Neural cell (in vitro differentiated cells): ENCODE measurements around the gene XRRA1. TPM values are rescaled to one million over a fixed set of nuclear protein-coding genes. Genes with fewer than 3 reads are reported as not detected.

Experiments used
- H2AFZ ChIP-seq: fragments of 200-600, 300-800 bp; sonication (generic), shearing (Covaris generic); 2 replicates; pipeline ENCODE4 v1.6.0; 2014; ENCODE audit warnings: low read depth, mild to moderate bottlenecking, antibody characterized with exemption, low read length, moderate library complexity
- H3F3A ChIP-seq: fragments of 200-600 bp; shearing (Covaris generic); 2 replicates; pipeline ENCODE4 v1.6.1; 2016; ENCODE audit warnings: mild to moderate bottlenecking, moderate library complexity, mixed read lengths, antibody characterized with exemption, low read length; ENCODE audit not compliant: insufficient read depth, poor library complexity, severe bottlenecking
- H3K27ac ChIP-seq: fragments of 200-600, 300-800 bp; sonication (generic), shearing (Covaris generic); 2 replicates; pipeline ENCODE4 v1.5.1; 2014; ENCODE audit warnings: mild to moderate bottlenecking, low read length, moderate library complexity
- H3K27me3 ChIP-seq: fragments of 300-800, 200-600 bp; sonication (generic), shearing (Covaris generic); 2 replicates; pipeline ENCODE4 v1.6.0; 2014; ENCODE audit warnings: mild to moderate bottlenecking, low read depth, low read length, moderate library complexity; ENCODE audit not compliant: insufficient read depth
- H3K36me3 ChIP-seq: fragments of 300-800, 200-600 bp; sonication (generic), shearing (Covaris generic); 2 replicates; pipeline ENCODE4 v1.5.1; 2014; ENCODE audit warnings: mild to moderate bottlenecking, antibody characterized with exemption, low read length, moderate library complexity; ENCODE audit not compliant: insufficient read depth
- H3K4me2 ChIP-seq: fragments of 300-800, 200-600 bp; sonication (generic), shearing (Covaris generic); 2 replicates; pipeline ENCODE4 v1.6.0; 2014; ENCODE audit warnings: mild to moderate bottlenecking, low read length
- H3K4me3 ChIP-seq: fragments of 300-800, 200-600 bp; sonication (generic), shearing (Covaris generic); 2 replicates; pipeline ENCODE4 v1.5.1; 2014; ENCODE audit warnings: mild to moderate bottlenecking, low read length, moderate library complexity
- H3K79me2 ChIP-seq: fragments of 200-600 bp; shearing (Covaris generic); replicated peaks from 2 replicates; pipeline ENCODE4 v1.6.0; 2014; ENCODE audit warnings: mild to moderate bottlenecking, low read length, moderate library complexity; ENCODE audit not compliant: insufficient read depth
- H3K9ac ChIP-seq: fragments of 300-800, 200-600 bp; sonication (generic), shearing (Covaris generic); 2 replicates; pipeline ENCODE4 v1.6.1; 2016; ENCODE audit warnings: mild to moderate bottlenecking, low read length, mixed read lengths
- H3K9me2 ChIP-seq: fragments of 200-600 bp; shearing (Covaris generic); 2 replicates; pipeline ENCODE4 v1.6.1; 2016; ENCODE audit warnings: mild to moderate bottlenecking, low read length, mixed read lengths; ENCODE audit not compliant: insufficient read depth
- H3K9me3 ChIP-seq: fragments of 200-600, 300-800 bp; sonication (generic), shearing (Covaris generic); 2 replicates; pipeline ENCODE4 v1.6.1; 2016; ENCODE audit warnings: mild to moderate bottlenecking, mixed run types, low read length, moderate library complexity, mixed read lengths
- H4K20me1 ChIP-seq: fragments of 200-600 bp; shearing (Covaris generic); 2 replicates; pipeline ENCODE4 v1.6.1; 2016; ENCODE audit warnings: mild to moderate bottlenecking, mixed run types; ENCODE audit not compliant: insufficient read depth
- CTCF ChIP-seq: fragments of 450-650 bp; IDR thresholded peaks from 2 replicates; pipeline ENCODE4 v1.5.1; 2014; ENCODE audit warnings: antibody characterized with exemption, mild to moderate bottlenecking, moderate library complexity; ENCODE audit not compliant: poor library complexity, severe bottlenecking
- EP300 ChIP-seq: fragments of 450-650 bp; conservative IDR thresholded peaks from 2 replicates; pipeline ENCODE4 v1.6.1; 2014; ENCODE audit warnings: antibody characterized with exemption, mild to moderate bottlenecking, moderate library complexity; ENCODE audit not compliant: poor library complexity, severe bottlenecking
- EZH2 ChIP-seq: fragments of 200-600, 300-800 bp; shearing (Covaris generic), sonication (generic); IDR thresholded peaks from 2 replicates; pipeline ENCODE4 v1.6.1; 2014; ENCODE audit warnings: antibody characterized with exemption, low read length, borderline replicate concordance, mild to moderate bottlenecking; ENCODE audit not compliant: insufficient read depth, poor library complexity, severe bottlenecking
- MXI1 ChIP-seq: fragments of 450-650 bp; conservative IDR thresholded peaks from 2 replicates; pipeline ENCODE4 v1.6.1; 2014; ENCODE audit warnings: antibody characterized with exemption, mild to moderate bottlenecking; ENCODE audit not compliant: poor library complexity, severe bottlenecking
- POLR2AphosphoS5 ChIP-seq: IDR thresholded peaks from 2 replicates; pipeline ENCODE4 v1.6.1; 2012
- RAD21 ChIP-seq: fragments of 450-650 bp; conservative IDR thresholded peaks from 2 replicates; pipeline ENCODE4 v1.6.1; 2014; ENCODE audit warnings: antibody characterized with exemption, mild to moderate bottlenecking, moderate library complexity
- REST ChIP-seq: IDR thresholded peaks from 2 replicates; pipeline ENCODE4 v1.6.1; 2012; ENCODE audit warnings: borderline replicate concordance
- SMC3 ChIP-seq: fragments of 450-650 bp; conservative IDR thresholded peaks from 2 replicates; pipeline ENCODE4 v1.6.1; 2014; ENCODE audit warnings: antibody characterized with exemption, mild to moderate bottlenecking, moderate library complexity; ENCODE audit not compliant: poor library complexity
- TAF1 ChIP-seq: IDR thresholded peaks from 2 replicates; pipeline ENCODE4 v1.6.1; 2012; ENCODE audit warnings: low read depth
- polyA plus RNA-seq: library from polyadenylated mRNA; depleted of rRNA; stranded (reverse); fragments of >200 nt; gene quantifications from 2 replicates; pipeline ENCODE4 v1.2.3, GENCODE V29; 2014

Gene XRRA1
- polyA plus RNA-seq, 1 donor from 2014 or later = 2.7 TPM

DNA sequence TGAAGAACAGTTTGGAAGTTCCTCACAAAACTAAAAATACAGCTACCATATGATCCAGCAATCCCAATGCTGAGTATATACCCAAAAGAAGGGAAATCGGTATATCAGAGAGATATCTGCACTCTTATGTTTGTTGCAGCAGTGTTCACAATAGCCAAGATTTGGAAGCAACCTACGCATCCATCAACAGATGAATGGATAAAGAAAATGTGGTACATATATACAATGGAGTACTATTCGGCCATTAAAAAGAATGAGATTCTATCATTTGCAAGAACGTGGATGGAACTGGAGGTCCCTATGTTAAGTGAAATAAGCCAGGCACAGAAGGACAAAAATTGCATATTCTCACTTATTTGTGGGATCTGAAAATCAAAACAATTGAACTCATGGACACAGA, 46.5 kb downstream of the XRRA1 start:
- Histone ChIP-seq H3K9me3 (no peaks in the 10 kb centered on the region), H3K27me3 (no peaks in the 10 kb centered on the region), H2AFZ (no peak overlapping the region), H3K9ac (no peak overlapping the region), H4K20me1 (no peaks in the 10 kb centered on the region), H3K9me2 (no peaks in the 10 kb centered on the region), H3K36me3 (no peaks in the 10 kb centered on the region), H3K27ac (no peak overlapping the region), H3F3A (no peaks in the 10 kb centered on the region), H3K4me2 (no peak overlapping the region), H3K4me3 (no peak overlapping the region), H3K79me2 (no peaks in the 10 kb centered on the region)
- TF ChIP-seq MXI1 = no peak
- TF ChIP-seq SMC3 = no peak

GRCh38 chr11:74896311-74896710, 52.6 kb downstream of the XRRA1 start:
- no peak overlapping the region for H3K9ac ChIP-seq
- no peaks in the 10 kb centered on the region for H3K27me3 ChIP-seq
- H3K27ac ChIP-seq = no peak overlapping the region
- no peaks in the 10 kb centered on the region for H3K79me2 ChIP-seq
- no peak for TF ChIP-seq POLR2AphosphoS5
- no peak for TF ChIP-seq EP300
- no peak for TF ChIP-seq EZH2
- no peak for TF ChIP-seq REST
- no peak for TF ChIP-seq CTCF
- TF ChIP-seq SMC3 = no peak
- TF ChIP-seq RAD21 = no peak
- TF ChIP-seq MXI1 = no peak
- no peak for TF ChIP-seq TAF1
- no peak overlapping the region for H2AFZ ChIP-seq
- H3F3A ChIP-seq = no peaks in the 10 kb centered on the region
- no peak overlapping the region for H3K4me2 ChIP-seq
- no peaks in the 10 kb centered on the region for H3K36me3 ChIP-seq
- H3K9me2 ChIP-seq = no peaks in the 10 kb centered on the region
- H3K9me3 ChIP-seq = no peaks in the 10 kb centered on the region
- H4K20me1 ChIP-seq = no peaks in the 10 kb centered on the region
- H3K4me3 ChIP-seq = no peak overlapping the region
